Smooth muscle cell of the umbilical artery (primary cell): ENCODE data around the gene CTRL. TPM values are rescaled to one million over a fixed set of nuclear protein-coding genes. Genes with fewer than 3 reads are reported as not detected.

Experiments used
- total RNA-seq: library from RNA; depleted of rRNA; stranded (reverse); fragments of >200 nt; gene quantifications from 2 replicates; pipeline ENCODE4 v1.2.3, GENCODE V29; 2014

The CTRL gene
- total RNA-seq, result under 0.01 and 0.51 TPM in 2 replicates

DNA sequence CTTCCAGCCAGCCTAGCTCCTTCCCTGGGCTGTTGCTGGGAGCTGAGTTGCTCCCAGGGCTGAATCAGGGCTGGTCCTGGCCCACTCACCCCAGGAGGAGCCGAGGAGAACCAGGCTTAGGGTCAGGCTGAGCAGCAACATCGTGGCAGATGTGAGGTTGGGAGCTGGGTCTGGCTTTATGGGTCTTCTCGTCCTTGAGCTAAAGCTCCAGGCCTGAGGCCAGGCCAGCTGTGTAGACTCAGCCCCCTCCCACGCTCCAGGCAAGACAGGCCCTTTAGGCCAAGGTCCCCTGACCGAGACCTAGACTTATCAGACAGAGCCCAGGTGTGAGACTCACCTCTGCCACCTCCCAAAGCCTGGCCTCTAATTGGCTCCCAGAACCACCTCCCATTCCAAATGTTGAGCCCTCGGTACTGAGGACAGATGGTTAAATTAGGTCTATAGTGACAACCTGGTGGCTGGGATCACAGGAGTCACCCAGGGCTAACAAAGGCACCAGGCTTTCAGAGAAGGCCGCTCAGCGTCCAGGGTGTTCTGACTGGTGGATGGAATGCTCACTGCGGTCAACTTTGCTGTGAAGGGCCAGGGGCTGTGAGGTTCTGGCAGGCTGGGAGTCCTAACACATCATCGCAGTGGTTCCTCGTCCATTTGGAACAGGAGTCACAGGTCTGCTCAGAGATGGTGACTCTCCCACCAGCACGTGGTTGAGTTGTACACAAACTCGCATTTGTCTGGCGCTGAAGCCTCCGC is at the start of gene CTRL:
CTRL (minus strand) TSS at position 151 of the 750 bp plus-strand sequence; CDS start at position 141, 10 bp downstream.

GRCh38 chr16:67979955-67980678 is 48.5 kb upstream of the CTRL start, which contains the start of gene DPEP3:
TSS of gene DPEP3 (minus strand) at chr16:67980499. CDS start at chr16:67980380, 119 bp downstream.

GRCh38 chr16:67968400-67969253 is 37.0 kb upstream of the CTRL start, which contains the start of gene SLC12A4:
TSS of gene SLC12A4 (minus strand) at chr16:67968637. CDS start at chr16:67968553, 84 bp downstream.

GRCh38 chr16:67943619-67944504 is 12.2 kb upstream of the CTRL start, which contains the start of gene LCAT:
TSS of gene LCAT (minus strand) at chr16:67944120. CDS start at chr16:67944101, 19 bp downstream.

DNA sequence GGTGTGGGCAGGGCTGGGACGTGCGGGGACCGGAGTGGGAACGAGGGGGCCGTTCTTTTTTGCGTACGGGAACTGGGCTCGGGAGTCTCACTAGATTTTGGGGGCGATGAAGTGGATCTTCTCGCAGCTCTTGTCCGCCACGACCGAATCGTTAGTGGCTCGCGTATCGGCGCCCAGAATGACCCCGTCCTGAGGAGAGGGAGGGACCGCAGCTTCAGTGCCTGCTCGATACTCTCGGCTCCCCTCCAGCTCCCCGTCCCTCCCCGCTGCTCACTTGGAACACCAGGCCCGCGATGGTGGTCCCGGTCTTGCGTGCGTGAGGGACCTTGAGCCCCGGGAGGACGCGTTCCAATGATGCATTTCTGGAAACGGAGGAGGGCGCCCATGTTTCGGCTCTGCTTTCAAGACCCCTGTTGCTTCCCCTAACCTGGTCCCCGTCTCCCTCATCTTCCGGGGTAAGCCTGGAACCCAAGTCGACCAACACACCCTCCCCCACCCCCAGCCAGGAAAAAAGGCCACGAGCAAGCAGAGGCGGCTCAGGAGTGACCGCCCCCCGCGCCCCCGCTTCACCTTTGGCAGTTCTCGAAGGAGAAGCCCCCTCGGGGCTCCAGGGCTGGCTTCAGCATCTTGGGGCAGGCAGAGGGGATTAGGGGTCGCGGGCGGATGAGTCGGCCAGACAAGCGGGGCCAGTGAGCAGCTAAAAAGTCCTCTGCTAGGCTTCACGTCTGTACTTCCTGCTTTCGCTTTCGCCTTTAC is 4.6 kb upstream of the CTRL start, which contains the start of gene PSMB10:
PSMB10 (minus strand) TSS at position 727 of the 756 bp plus-strand sequence; CDS start at position 626, 101 bp downstream.

DNA sequence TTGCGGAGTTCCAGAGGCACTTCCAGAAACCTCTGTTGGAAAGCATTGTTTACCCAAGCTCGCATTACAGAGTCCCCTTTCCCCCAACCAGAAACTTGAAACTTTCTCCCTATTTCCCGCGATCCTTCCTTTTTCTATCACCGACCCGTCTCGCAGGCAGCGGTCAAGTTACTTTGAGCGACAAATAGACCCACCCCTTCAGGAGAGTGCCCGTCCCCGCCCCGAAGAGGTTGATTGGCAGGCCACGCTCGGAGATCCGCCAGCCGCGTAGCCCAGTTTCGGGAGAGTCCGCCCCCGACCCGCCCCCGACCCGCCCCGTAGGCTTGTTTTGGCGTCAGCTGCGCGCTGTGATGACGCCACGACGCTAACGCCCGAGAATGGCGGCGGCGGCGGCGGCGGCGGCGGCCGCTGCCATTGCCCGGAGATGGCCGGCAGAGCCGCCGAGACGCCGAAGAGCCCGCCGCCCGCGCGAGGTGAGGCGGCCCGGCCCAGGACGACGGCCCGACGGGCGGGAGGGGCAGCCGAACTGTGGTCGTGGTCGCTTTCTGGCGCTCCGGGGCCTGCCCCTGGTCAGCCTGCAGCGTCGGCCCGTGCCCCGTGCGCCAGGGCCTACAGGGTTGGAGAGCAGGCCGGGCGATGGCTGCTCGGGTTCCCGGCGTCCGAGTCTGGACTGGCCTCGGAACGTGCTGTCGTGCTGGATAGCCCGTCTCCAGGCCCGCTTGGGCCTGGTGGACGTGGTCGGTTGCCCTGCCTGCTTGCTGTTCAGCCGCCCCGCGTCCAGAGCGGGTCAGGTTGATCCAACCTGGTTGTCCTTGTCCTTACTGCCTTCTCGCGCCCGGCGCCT is 38.5 kb downstream of the CTRL start, which contains the start of gene PSKH1:
PSKH1 (plus strand) TSS at position 356 of the 844 bp plus-strand sequence. CDS start 15,496 bp downstream, outside the sequence.

GRCh38 chr16:67884684-67885083 is 47.0 kb downstream of the CTRL start, which contains the start of gene NRN1L:
TSS of gene NRN1L (plus strand) at chr16:67884885. CDS start at chr16:67884904, 19 bp downstream.

Other genes starting within 250 kb of the CTRL start
- gene GFOD2, start 212.5 kb downstream of the CTRL start, total RNA-seq, result 12.5 and 20.3 TPM in 2 replicates
- 3.9 and 7.1 TPM in 2 replicates for gene RANBP10, start 125.3 kb downstream of the CTRL start, total RNA-seq
- gene TSNAXIP1, start 125.0 kb downstream of the CTRL start, total RNA-seq, result 0.32 and 1.5 TPM in 2 replicates
- 31.1 and 35.3 TPM in 2 replicates for gene THAP11, start 89.5 kb downstream of the CTRL start, total RNA-seq
- gene NUTF2, start 84.9 kb downstream of the CTRL start, total RNA-seq, result 73.9 and 178 TPM in 2 replicates
- gene CENPT, start 84.2 kb downstream of the CTRL start, total RNA-seq, result 19.9 and 29.6 TPM in 2 replicates
- gene EDC4, start 58.8 kb downstream of the CTRL start, total RNA-seq, result 46.9 and 83.3 TPM in 2 replicates
- gene NRN1L, start 47.0 kb downstream of the CTRL start, total RNA-seq, result not detected in 2 replicates
- 27.6 and 28.9 TPM in 2 replicates for gene PSKH1, start 38.6 kb downstream of the CTRL start, total RNA-seq
- 22.0 and 46.3 TPM in 2 replicates for gene PSMB10, start 5.0 kb upstream of the CTRL start, total RNA-seq
- 6.5 and 10.4 TPM in 2 replicates for gene LCAT, start 12.3 kb upstream of the CTRL start, total RNA-seq
- gene SLC12A4, start 36.8 kb upstream of the CTRL start, total RNA-seq, result 119 and 195 TPM in 2 replicates
- gene DPEP3, start 48.6 kb upstream of the CTRL start, total RNA-seq, result not detected in 2 replicates
- gene DPEP2, start 67.6 kb upstream of the CTRL start, total RNA-seq, result not detected in 2 replicates
- not detected in 2 replicates for gene DPEP2NB, start 84.0 kb upstream of the CTRL start, total RNA-seq
- gene DDX28, start 91.4 kb upstream of the CTRL start, total RNA-seq, result 7.3 and 8.3 TPM in 2 replicates
- 12.5 and 21.1 TPM in 2 replicates for gene DUS2, start 91.4 kb upstream of the CTRL start, total RNA-seq
- gene NFATC3, start 153.5 kb upstream of the CTRL start, total RNA-seq, result 8.3 and 12.4 TPM in 2 replicates